ENCODE results near the gene COBL. TPM values are rescaled to one million over a fixed set of nuclear protein-coding genes. Genes with fewer than 3 reads are reported as not detected.

The COBL gene
- total RNA-seq, 4 donors from 2014 or later, result 17.2 to 59.7 (median 31.0) TPM

GRCh38 chr7:51274955-51275354 is 41.7 kb downstream of the COBL start:
- Histone ChIP-seq H3K36me3 (no peaks in the 10 kb centered on the region), H3K27ac (no peak overlapping the region), H3K9me3 (no peaks in the 10 kb centered on the region), H3K4me3 (no peak overlapping the region), H3K27me3 (no peaks in the 10 kb centered on the region), H3K4me1 (peaks cover 0 to 47% (median 0%) of the 10 kb centered on the region in 3 donors)
- 78 to 93% methylated on average over 5 to 6 of the region's 7 CpGs for WGBS, 2 donors (ENCODE audit: low coverage in 1 of 2)
- TF ChIP-seq CTCF (IDR thresholded peaks at IDR 0.05) (no peak), POLR2A (IDR thresholded peaks at IDR 0.05) (no peak), EP300 (IDR thresholded peaks at IDR 0.05) (no peak), POLR2AphosphoS5 (IDR thresholded peaks at IDR 0.05) (no peak)
- ATAC-seq, result peak; percentile 19

GRCh38 chr7:51274001-51274400 is 42.6 kb downstream of the COBL start:
- H3K4me1 ChIP-seq, result peaks cover 0 to 42% (median 0%) of the 10 kb centered on the region in 3 donors
- H3K4me3 ChIP-seq, result no peak overlapping the region
- no peak for TF ChIP-seq POLR2AphosphoS5 (IDR thresholded peaks at IDR 0.05)
- ATAC-seq, result no peak
- H3K36me3 ChIP-seq, result no peaks in the 10 kb centered on the region
- no peak overlapping the region for H3K27ac ChIP-seq
- no peaks in the 10 kb centered on the region for H3K9me3 ChIP-seq
- WGBS, 2 donors (ENCODE audit: low coverage in 1 of 2), result 60 to 87% methylated on average over 1 to 10 of the region's 10 CpGs
- no peaks in the 10 kb centered on the region for H3K27me3 ChIP-seq

- peaks cover 0 to 36% (median 0%) of the 10 kb centered on the region in 3 donors for H3K4me1 ChIP-seq
- H3K9me3 ChIP-seq, result no peaks in the 10 kb centered on the region
- 89 to 100% methylated on average over 1 of the region's 1 CpG for WGBS, 2 donors (ENCODE audit: low coverage in 1 of 2)
- no peak for ATAC-seq
- no peak overlapping the region for H3K27ac ChIP-seq
- H3K27me3 ChIP-seq, result no peaks in the 10 kb centered on the region
- no peaks in the 10 kb centered on the region for H3K36me3 ChIP-seq
- no peak overlapping the region for H3K4me3 ChIP-seq
- TF ChIP-seq CTCF (IDR thresholded peaks at IDR 0.05) (no peak), POLR2A (IDR thresholded peaks at IDR 0.05) (no peak), EP300 (IDR thresholded peaks at IDR 0.05) (no peak), POLR2AphosphoS5 (IDR thresholded peaks at IDR 0.05) (no peak)
Measured at GRCh38 chr7:51273360-51273759, 43.2 kb downstream of the COBL start.

GRCh38 chr7:51270965-51271364 is 45.6 kb downstream of the COBL start:
- WGBS, 2 donors (ENCODE audit: low coverage in 1 of 2), result 65 to 82% methylated on average over 2 to 3 of the region's 5 CpGs
- no peak overlapping the region for H3K4me3 ChIP-seq
- no peaks in the 10 kb centered on the region for H3K27me3 ChIP-seq

GRCh38 chr7:51269911-51270310 is 46.7 kb downstream of the COBL start:
- 68 to 70% methylated on average over 3 to 5 of the region's 5 CpGs for WGBS, 2 donors (ENCODE audit: low coverage in 1 of 2)
- no peak overlapping the region for H3K4me3 ChIP-seq
- H3K27ac ChIP-seq, result no peak overlapping the region
- H3K27me3 ChIP-seq, result no peaks in the 10 kb centered on the region
- H3K36me3 ChIP-seq, result no peaks in the 10 kb centered on the region
- ATAC-seq, result no peak
- H3K4me1 ChIP-seq, result peaks cover 0 to 7% (median 0%) of the 10 kb centered on the region in 3 donors
- no peaks in the 10 kb centered on the region for H3K9me3 ChIP-seq
- no peak for TF ChIP-seq EP300 (IDR thresholded peaks at IDR 0.05)
- TF ChIP-seq POLR2A (IDR thresholded peaks at IDR 0.05), result no peak
- no peak for TF ChIP-seq POLR2AphosphoS5 (IDR thresholded peaks at IDR 0.05)
- TF ChIP-seq CTCF (IDR thresholded peaks at IDR 0.05), result no peak

More at GRCh38 chr7:51270965-51271364, 45.6 kb downstream of the COBL start:
- Histone ChIP-seq H3K36me3 (no peaks in the 10 kb centered on the region), H3K4me1 (peaks cover 0 to 17% (median 0%) of the 10 kb centered on the region in 3 donors), H3K27ac (no peak overlapping the region), H3K9me3 (no peaks in the 10 kb centered on the region)
- TF ChIP-seq EP300 (IDR thresholded peaks at IDR 0.05), result no peak
- TF ChIP-seq POLR2A (IDR thresholded peaks at IDR 0.05), result no peak
- TF ChIP-seq POLR2AphosphoS5 (IDR thresholded peaks at IDR 0.05), result no peak
- TF ChIP-seq CTCF (IDR thresholded peaks at IDR 0.05), result no peak
- ATAC-seq, result no peak
